Ramos (cell line): ENCODE measurements around the gene ESR1.

Experiments used
- in situ Hi-C: fragments of 300-500 bp; cut with MboI; formaldehyde crosslinking; loops from one replicate; pipeline ENCODE4 v1.14.3; 2022; ENCODE audit warnings: low sequenced_read_pairs; ENCODE audit not compliant: unreplicated experiment

The ESR1 gene

DNA sequence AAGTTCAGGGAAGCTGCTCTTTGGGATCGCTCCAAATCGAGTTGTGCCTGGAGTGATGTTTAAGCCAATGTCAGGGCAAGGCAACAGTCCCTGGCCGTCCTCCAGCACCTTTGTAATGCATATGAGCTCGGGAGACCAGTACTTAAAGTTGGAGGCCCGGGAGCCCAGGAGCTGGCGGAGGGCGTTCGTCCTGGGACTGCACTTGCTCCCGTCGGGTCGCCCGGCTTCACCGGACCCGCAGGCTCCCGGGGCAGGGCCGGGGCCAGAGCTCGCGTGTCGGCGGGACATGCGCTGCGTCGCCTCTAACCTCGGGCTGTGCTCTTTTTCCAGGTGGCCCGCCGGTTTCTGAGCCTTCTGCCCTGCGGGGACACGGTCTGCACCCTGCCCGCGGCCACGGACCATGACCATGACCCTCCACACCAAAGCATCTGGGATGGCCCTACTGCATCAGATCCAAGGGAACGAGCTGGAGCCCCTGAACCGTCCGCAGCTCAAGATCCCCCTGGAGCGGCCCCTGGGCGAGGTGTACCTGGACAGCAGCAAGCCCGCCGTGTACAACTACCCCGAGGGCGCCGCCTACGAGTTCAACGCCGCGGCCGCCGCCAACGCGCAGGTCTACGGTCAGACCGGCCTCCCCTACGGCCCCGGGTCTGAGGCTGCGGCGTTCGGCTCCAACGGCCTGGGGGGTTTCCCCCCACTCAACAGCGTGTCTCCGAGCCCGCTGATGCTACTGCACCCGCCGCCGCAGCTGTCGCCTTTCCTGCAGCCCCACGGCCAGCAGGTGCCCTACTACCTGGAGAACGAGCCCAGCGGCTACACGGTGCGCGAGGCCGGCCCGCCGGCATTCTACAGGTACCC is at the start of gene ESR1:
TSS of gene ESR1 (plus strand) at position 170 of the 858 bp plus-strand sequence. CDS start at position 401, 231 bp downstream.
- in situ Hi-C loops, result no loop called here

DNA sequence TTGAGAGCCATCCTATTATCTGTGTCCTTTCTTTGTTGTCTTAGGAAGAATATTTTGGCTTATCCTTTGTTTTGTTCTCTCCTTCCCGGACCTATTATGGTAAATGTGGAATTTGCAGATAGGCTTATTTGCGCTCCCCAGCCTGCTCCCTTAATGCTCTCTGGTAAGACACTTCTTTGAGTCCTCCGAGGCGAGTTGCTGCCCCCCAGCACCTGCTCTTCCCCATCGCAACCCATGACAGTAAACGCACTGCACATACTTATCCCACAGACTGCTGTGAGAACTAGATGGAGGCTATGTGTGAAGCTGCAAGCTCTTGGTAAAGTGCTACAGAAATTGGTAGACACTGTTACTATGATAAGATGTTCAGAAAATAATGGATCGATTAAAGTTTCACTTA is 47.0 kb upstream of the ESR1 start:
- in situ Hi-C loops, result loop anchor here (10.0 to 25.0 kb wide), 2 partner anchors 504 to 602 kb away; no protein-coding TSS in a partner anchor

DNA sequence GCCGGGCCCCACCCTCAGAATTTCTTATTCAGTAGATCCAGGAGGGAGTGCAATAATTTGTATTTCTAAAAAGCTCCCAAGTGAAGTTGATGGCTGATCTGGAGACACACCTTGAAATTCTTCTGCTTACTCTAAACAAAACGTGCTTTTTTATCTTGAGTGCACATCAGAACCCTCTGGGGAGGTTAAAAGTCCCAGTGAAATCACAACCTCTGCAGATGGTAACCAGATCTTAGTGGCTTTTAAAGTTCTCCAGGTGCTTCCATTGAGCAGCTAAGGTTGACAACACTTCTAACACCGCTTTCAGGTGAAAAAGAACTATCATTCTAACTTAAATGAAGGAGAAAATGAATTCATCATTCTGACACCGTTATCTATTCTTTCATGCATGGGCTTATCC is 45.6 kb upstream of the ESR1 start:
- in situ Hi-C loops, result loop anchor here (10.0 to 25.0 kb wide), 2 partner anchors 503 to 600 kb away; no protein-coding TSS in a partner anchor

DNA sequence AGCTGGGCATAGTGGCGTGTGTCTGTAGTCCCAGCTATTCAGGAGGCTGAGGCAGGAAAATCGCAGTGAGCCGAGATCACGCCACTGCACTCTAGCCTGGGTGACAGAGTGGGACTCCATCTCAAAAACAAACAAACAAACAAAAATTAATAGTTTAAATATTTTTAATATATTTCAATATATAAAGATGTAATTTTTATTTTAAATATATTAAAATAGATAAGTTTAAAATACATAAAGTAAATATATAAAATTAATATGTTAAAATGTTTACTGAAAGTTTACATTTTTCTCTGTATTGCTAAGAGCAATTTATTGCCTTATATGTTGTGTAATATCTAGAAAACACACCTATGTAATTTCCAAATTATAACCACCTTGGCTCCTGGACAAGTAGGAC is 44.7 kb upstream of the ESR1 start:
- in situ Hi-C loops, result loop anchor here (10.0 to 25.0 kb wide), 2 partner anchors 502 to 599 kb away; no protein-coding TSS in a partner anchor

DNA sequence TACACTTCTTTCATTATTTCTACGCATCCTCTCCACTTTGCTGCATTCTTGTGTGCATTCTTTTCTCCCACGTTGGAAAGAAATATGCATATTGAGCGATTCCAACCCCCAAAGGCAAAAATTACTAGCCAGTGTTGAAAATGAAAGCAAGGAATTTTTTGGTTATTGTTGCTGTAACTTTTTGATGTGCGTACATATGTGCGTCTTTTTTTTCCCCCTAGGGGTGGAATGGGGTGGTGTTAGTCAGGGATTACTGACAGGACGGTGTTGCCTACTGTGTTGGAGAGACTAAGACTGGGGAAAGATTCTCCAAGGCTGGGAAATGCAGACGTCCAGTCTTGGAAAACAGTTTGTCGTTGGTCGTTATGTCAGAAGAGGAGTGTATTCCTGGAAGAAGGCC is 44.2 kb upstream of the ESR1 start:
- in situ Hi-C loops, result loop anchor here (10.0 to 25.0 kb wide), 2 partner anchors 501 to 599 kb away; no protein-coding TSS in a partner anchor

DNA sequence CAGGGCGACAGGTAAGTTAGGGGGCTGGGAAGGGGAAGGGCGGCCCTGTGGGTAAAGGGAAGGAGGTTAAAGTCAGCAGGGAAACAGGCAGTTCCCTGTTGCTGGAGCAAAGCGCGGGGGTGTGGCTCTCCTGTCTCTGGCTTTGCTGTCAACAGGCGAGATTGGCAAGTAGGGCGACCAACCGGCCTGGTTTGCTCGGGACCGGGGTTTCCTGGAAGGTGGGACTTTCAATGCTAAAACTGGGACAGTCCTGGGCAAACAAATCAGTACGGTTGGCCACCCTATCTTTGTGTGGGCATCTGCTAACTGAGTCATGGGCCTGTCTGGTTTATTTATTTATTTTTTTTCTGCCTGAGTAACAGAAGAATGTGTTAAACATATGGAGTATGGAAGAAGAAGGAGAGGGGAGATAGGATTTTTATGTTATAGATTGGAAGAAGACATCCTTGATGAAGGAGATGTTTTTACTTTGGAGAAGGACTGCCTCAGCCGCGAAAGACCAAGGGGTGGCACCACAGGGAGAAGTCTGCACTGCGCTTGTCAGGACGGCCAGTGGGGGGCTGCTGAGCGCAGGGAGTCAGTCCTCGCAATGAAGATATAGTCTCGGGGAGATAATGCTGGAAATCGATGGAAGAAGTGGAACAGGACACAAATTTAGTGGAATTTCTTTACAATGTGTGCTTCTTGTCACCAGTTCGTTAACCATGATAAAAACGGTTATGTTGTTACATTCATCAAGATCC is 43.4 kb upstream of the ESR1 start:
- in situ Hi-C loops, result loop anchor here (10.0 to 25.0 kb wide), 2 partner anchors 501 to 598 kb away; no protein-coding TSS in a partner anchor

DNA sequence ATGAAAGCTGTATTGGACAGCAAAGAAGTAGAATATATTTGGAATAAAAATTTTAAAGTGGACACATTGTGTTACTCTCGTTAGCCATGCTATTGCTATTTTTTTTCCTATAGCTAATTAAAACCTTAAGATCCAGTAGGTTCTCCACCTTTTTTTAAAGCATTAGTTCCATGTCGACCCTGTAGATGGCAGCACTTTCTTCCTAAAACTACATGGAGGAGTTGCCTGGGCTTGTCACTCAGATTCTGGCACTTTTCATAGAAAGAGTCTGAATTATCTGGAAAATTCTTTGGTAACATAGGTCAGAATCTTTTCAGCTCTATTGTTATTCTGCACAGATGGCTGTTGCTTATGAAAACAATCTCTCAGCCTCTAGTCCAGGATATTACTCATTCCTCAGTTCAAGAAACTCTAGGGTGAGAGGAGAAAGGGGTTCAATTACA is 42.0 kb upstream of the ESR1 start:
- in situ Hi-C loops, result loop anchor here (10.0 to 25.0 kb wide), 2 partner anchors 499 to 597 kb away; no protein-coding TSS in a partner anchor

DNA sequence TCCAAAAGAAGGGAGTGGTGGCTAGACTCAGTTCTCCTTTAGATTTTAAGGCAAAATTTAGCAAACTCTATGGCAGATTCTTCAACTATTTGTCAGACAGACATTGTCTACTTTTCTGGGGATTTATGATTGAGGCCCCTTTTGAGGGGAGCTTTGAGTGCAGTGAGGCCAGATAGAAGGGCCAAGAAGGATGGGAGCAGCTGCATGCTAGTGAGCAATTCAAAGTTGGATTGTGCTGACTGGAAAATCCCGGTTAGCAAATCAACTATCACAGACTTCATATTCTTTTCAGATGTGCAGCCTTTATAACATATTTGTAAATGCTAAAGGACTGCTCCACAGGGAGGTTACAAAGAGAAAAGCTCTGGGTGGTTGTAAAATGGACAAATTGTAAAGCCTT is 35.0 kb upstream of the ESR1 start:
- in situ Hi-C loops, result loop anchor here (25.0 kb wide), 1 partner anchor 590 kb away; no protein-coding TSS in a partner anchor

DNA sequence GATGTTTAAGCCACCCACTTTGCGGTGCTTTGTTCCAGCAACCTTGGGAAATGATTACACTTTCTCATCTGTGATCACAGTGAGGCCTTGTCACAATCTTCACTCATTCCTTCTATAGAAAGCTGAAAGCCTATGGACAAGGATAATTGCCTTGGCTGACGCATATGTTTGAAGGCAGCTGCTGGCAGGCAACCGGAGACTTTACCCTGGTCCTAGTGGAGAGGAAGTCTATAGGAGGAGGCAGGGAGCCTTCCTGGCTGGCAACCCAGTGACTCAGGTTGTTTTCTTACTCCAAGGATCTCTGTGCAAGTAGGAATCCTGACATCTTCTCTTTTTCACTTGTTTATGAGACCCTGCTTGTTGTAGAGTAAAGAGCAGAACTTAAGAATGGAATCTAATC is 34.1 kb upstream of the ESR1 start:
- in situ Hi-C loops, result loop anchor here (25.0 kb wide), 1 partner anchor 589 kb away; no protein-coding TSS in a partner anchor

DNA sequence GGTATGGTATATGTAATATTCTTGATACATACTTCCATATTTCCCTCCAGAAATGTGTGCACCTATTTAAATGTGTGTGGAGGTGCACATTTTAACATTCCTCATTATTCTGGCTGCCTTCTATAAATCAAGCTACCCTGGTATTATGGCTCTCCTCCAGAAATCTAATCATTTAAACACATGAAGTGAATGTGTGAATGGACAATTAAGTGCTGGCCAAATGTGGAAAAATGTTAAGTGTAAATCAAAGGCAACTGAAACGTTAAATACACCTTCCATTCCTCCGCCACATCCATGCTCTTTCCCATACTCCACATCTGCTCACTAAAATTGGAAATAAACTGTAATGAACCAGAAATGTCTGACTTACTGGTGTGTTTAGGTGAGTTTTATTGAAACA is 24.9 kb upstream of the ESR1 start:
- in situ Hi-C loops, result no loop called here

DNA sequence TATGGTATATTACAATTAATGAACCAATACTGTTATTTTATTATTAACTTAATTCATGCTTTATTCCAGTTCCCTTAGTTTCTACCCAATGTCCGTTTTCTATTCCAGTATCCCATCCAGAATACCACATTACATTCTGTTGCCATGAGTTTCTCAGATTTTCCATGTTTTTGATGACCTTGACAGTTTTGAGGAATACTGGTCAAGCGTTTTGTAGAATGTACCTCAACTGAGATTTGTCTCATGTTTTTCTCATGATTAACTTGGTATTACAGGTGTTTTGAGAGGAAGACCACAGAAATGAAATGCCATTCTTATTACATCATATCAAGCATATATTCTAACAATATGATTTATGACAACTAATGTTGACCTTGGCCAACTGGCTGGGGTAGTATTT is 23.8 kb upstream of the ESR1 start:
- in situ Hi-C loops, result no loop called here

DNA sequence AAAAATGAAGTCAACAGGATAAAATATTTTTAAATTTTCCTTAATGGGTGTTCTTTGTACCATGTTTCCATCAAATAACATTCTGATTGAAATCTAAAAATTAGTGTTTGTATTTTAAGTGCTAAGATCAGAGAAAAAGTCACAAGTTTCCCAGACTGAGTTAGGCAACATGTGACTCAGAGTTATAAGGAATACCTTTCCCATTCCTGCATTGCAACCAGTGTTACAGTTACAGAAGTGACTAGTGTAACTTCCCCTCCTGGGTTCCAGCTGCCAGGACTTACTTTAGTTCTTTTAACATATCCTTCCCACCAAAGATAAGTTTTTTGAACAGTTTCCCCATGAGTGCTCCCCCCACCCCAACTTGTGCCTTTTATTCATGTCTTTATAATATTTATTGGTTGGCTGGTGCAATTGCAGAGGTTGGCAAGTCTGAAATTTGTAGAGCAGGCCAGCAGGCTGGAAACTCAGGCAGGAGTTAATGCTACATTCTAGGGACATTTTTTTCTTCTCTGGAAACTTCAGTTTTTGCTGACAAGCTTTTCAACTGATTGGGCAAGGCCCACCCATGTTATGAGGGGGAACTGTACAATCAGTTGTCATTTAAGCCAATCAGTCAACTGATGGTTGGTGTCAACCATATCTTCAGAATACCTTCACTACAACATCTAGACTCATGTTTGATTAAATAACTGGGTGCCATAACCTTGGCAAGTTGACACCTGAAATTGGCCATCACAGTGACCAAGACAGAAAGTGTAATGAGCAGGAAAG is 22.9 kb upstream of the ESR1 start:
- in situ Hi-C loops, result no loop called here

DNA sequence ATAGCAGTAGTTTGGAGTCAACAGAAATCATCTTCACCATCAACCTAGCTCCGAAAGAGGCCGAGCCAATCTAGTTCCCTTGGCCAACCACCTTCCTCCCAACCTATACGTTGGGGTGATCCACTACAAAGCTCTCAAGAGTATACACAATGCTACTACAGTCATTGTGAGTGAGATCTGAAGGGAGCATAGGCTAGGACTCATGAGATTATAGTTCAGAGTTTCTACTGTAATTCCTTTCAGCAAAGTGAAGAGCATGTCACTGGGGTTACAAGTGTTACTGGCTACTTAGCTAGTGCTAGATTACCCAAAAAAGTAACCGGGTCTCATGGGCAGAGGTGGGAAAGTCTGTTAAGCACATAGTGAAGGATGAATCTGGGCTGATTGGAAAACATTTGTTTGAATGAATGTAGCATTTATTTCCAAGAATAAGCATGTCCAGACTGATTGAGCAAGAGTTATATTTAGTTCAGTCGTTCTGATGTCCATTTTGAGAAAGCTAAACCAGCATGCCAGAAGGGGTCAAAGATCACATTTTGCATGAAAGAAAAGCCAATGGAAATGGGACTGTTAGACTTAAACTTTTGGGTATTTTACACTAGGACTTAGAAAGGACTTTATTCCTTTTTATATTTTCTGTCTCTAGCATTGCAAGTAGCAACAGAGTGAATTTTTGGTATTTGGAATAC is 10.5 kb upstream of the ESR1 start:
- in situ Hi-C loops, result no loop called here

DNA sequence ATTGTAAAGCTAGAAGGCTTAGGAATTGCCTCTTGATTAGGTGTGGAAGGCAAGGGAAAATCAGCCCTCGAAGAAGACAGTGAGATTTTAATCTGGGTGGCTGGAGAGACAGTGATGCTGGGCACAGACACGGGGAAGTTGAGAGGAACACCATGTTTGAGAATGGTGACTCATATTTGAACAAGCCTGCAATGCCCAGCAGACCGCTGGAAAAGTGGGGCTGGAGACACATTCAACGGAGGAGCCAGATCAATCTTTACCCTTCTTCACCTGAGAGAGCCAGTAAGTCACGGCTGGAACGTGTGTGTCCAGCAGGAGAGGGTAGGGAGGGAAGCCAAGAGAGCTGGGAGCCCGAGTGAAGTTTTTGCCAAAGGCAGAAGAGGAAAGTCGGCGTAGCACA is 3.7 kb upstream of the ESR1 start:
- in situ Hi-C loops, result no loop called here

DNA sequence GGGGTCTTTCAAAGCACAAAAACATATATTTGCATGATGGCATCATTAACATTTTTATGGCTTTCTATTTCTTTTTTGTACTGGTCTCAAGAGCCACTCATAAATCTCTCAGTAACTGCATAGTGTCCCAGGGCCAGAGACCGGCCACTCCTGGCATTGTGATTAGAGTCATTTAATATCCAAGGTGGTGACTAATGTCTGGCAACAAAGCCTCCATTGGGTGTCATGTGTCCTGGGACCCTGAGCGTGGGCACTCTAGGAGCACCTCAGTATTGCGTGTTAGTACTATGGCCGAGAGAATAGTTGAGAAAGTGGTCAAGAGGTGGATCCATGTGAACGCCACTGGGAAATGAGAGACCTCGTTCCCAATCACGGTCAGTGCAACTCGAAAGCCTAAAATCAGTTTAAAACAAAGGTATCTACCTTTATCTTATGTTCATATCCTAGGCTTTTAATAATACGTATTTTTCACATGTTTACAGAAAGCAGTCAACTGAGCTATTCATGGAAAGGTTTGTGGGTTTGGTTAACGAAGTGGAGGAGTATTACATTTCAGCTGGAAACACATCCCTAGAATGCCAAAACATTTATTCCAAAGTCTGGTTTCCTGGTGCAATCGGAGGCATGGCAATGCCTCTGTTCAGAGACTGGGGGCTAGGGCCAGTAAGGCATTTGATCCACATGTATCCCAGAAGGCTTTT is 2.7 kb upstream of the ESR1 start:
- in situ Hi-C loops, result no loop called here

DNA sequence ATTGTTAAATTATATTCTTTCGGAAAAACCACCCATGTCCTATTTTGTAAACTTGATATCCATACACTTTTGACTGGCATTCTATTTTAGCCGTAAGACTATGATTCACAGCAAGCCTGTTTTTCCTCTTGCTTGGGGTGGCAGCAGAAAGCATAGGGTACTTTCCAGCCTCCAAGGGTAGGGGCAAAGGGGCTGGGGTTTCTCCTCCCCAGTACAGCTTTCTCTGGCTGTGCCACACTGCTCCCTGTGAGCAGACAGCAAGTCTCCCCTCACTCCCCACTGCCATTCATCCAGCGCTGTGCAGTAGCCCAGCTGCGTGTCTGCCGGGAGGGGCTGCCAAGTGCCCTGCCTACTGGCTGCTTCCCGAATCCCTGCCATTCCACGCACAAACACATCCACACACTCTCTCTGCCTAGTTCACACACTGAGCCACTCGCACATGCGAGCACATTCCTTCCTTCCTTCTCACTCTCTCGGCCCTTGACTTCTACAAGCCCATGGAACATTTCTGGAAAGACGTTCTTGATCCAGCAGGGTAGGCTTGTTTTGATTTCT is 2.1 kb upstream of the ESR1 start:
- in situ Hi-C loops, result no loop called here

DNA sequence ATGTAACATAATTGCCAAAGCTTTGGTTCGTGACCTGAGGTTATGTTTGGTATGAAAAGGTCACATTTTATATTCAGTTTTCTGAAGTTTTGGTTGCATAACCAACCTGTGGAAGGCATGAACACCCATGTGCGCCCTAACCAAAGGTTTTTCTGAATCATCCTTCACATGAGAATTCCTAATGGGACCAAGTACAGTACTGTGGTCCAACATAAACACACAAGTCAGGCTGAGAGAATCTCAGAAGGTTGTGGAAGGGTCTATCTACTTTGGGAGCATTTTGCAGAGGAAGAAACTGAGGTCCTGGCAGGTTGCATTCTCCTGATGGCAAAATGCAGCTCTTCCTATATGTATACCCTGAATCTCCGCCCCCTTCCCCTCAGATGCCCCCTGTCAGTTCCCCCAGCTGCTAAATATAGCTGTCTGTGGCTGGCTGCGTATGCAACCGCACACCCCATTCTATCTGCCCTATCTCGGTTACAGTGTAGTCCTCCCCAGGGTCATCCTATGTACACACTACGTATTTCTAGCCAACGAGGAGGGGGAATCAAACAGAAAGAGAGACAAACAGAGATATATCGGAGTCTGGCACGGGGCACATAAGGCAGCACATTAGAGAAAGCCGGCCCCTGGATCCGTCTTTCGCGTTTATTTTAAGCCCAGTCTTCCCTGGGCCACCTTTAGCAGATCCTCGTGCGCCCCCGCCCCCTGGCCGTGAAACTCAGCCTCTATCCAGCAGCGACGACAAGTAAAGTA is 547 bp upstream of the ESR1 start:
- in situ Hi-C loops, result no loop called here
